ENCODE results near the gene LHX2. TPM values are rescaled to one million over a fixed set of nuclear protein-coding genes. Genes with fewer than 3 reads are reported as not detected.

The LHX2 gene
- polyA plus RNA-seq, 1 experiment: 0.13 TPM

DNA sequence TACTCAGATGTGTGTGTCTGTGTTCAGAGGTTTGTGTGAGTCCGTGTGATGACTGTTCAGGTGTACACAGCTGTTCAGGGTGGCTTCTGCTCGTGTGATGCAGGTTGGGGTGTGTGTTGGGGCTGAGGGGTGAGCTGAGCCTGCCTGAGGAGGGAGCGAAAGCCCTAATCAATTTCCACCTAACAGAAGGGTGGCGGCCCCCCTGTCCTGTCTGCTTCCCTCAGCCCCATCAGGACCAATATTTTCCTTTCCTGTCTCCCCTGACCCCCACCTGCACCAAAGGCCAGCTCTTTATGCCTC, 30.2 kb downstream of the LHX2 start:
- DNase-seq (ENCODE audit: low read depth): no peak
- peaks cover 23% of the 10 kb centered on the region for H3K27me3 ChIP-seq (ENCODE audit: control insufficient read depth, insufficient read depth, low read length)
- TF ChIP-seq, protein P1, sequence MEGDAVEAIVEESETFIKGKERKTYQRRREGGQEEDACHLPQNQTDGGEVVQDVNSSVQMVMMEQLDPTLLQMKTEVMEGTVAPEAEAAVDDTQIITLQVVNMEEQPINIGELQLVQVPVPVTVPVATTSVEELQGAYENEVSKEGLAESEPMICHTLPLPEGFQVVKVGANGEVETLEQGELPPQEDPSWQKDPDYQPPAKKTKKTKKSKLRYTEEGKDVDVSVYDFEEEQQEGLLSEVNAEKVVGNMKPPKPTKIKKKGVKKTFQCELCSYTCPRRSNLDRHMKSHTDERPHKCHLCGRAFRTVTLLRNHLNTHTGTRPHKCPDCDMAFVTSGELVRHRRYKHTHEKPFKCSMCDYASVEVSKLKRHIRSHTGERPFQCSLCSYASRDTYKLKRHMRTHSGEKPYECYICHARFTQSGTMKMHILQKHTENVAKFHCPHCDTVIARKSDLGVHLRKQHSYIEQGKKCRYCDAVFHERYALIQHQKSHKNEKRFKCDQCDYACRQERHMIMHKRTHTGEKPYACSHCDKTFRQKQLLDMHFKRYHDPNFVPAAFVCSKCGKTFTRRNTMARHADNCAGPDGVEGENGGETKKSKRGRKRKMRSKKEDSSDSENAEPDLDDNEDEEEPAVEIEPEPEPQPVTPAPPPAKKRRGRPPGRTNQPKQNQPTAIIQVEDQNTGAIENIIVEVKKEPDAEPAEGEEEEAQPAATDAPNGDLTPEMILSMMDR (IDR thresholded peaks at IDR 0.05; ENCODE audit: insufficient read depth, low read depth, low read length): no peak
- no peaks in the 10 kb centered on the region for H3K36me3 ChIP-seq (ENCODE audit: control insufficient read depth, insufficient read depth, low read length)
- POLR2A ChIA-PET: no interaction called here
- H3K4me3 ChIP-seq (ENCODE audit: low read depth, low read length): no peak overlapping the region
- CTCF ChIA-PET: interaction anchor here (0.6 to 6.9 kb wide), 35 partner anchors 10 to 687 kb away, joined by 3 to 95 read pairs (median 5); partner anchors contain the start of gene LHX2

DNA sequence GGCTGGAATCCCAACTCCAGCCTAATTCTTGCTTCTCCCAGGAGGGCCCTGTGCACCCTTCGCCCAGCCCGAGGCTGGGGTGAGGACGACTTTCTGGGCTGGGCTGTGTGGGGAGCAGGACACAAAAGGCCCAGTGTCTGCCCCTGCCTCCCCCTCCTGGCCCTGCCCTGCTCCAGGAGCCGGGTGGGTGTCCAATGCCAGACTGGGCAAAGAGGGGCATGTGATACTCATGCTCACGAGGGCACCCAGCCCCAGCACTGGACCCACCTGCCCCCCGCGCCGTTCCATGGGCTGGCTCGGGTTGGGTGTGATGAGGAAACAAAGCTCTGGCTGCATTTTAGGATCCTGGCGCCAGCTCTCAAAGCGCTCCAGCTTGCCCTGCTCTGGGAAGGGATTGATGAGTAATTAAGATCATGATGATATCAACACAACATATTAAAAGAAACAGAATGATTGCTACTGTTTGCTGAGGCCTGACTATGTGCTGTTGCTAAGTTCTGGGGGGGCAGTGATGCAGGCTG, 30.7 kb downstream of the LHX2 start:
- TF ChIP-seq, protein P1 (IDR thresholded peaks at IDR 0.05; ENCODE audit: insufficient read depth, low read depth, low read length): no peak
- no peak overlapping the region for H3K4me3 ChIP-seq (ENCODE audit: low read depth, low read length)
- H3K36me3 ChIP-seq (ENCODE audit: control insufficient read depth, insufficient read depth, low read length): no peaks in the 10 kb centered on the region
- ChIA-PET CTCF (interaction anchor here (0.7 to 6.9 kb wide), 9 partner anchors 10 to 688 kb away, joined by 3 to 95 read pairs (median 12); no protein-coding TSS in a partner anchor), POLR2A (no interaction called here)
- DNase-seq (ENCODE audit: low read depth): no peak
- peaks cover 23% of the 10 kb centered on the region for H3K27me3 ChIP-seq (ENCODE audit: control insufficient read depth, insufficient read depth, low read length)

DNA sequence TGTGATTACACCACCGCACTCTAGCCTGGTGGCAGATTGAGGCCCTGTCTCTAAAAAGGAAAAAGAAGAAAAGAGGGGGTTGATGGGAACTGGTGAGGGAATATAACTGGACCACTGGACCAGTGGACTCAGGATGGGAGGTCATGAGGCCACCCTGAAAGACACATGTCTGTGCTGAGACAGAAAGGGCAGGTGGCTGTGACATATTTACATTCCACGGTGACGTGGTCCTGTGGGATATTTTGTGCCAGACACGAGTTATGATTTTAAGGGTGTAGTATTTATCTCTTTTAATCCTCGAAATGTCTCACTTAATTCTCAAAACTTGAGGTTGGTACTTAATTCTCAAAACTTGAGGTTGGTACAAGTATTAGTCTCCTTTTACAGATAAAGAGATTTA, 32.9 kb downstream of the LHX2 start:
- peaks cover 20% of the 10 kb centered on the region for H3K27me3 ChIP-seq (ENCODE audit: control insufficient read depth, insufficient read depth, low read length)
- H3K36me3 ChIP-seq (ENCODE audit: control insufficient read depth, insufficient read depth, low read length): no peaks in the 10 kb centered on the region
- DNase-seq (ENCODE audit: low read depth): no peak
- TF ChIP-seq, protein P1 (IDR thresholded peaks at IDR 0.05; ENCODE audit: insufficient read depth, low read depth, low read length): no peak
- CTCF ChIA-PET: interaction anchor here (2.1 to 6.9 kb wide), 2 partner anchors 14 to 500 kb away, joined by 4 to 95 read pairs; no protein-coding TSS in a partner anchor
- no peak overlapping the region for H3K4me3 ChIP-seq (ENCODE audit: low read depth, low read length)
- POLR2A ChIA-PET: no interaction called here

DNA sequence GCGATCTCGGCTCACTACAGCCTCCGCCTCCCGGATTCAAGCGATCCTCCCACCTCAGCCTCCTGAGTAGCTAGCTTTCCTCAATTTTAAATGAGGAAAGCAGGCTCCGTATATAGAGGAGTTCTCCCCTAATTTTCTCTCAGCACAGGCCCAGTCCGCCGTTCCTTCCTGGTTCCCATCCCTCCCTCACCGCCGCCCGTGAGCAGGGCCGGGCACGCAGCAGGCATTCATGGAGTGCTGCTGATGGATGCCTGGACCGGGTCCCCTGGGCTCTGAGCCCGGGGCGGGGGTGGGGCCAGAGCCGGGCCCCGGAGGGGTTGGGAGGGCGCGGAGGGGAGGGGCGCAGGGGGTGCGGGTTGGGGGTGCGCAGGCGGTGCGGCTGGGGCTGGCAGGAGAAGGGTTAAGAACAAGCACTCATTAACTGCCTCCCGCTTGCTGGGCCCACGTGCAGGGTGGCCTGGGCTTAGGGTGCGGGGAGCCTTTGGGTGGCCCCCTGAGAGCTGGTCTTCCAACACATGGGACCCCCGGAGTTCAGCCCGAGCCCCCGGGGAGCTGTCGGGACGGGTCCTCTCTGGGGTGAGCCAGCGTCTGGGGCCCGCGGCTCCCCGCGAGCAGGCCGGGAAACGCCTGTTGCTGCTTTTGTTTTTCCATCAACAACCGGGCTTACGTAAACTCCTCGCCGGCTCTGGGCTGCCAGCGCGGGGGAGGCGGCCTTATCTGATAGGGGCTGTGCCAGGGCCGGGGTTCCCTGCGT, 33.7 kb downstream of the LHX2 start:
- peaks cover 17% of the 10 kb centered on the region for H3K27me3 ChIP-seq (ENCODE audit: control insufficient read depth, insufficient read depth, low read length)
- POLR2A ChIA-PET: interaction anchor here (0.7 kb wide), 1 partner anchor 321 kb away, joined by 9 read pairs; no protein-coding TSS in a partner anchor

DNA sequence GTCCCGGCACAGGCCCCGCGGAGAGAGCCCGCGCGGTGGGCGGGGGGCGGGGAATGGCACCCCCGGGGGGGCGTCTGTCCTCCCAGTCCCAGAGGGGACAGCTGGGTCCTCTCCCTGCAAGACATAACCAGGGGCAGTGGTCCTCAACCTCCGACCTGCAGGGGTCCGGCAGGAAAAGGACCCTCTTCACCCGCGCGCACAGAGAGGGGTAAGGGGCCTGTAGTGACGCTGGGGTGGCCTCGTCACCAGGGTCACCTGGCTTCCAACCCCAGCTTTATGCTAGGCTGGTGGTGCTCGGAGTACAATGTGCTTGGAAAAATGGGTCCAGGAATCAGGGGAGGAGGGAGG, 34.2 kb downstream of the LHX2 start:
- H3K27me3 ChIP-seq (ENCODE audit: control insufficient read depth, insufficient read depth, low read length): peaks cover 19% of the 10 kb centered on the region
- no peaks in the 10 kb centered on the region for H3K36me3 ChIP-seq (ENCODE audit: control insufficient read depth, insufficient read depth, low read length)

More for the DNA sequence above, 33.7 kb downstream of the LHX2 start:
- Histone ChIP-seq H3K4me3 (ENCODE audit: low read depth, low read length) (peak overlapping the region; percentile 31), H3K36me3 (ENCODE audit: control insufficient read depth, insufficient read depth, low read length) (no peaks in the 10 kb centered on the region)
- TF ChIP-seq, protein P1 (IDR thresholded peaks at IDR 0.05; ENCODE audit: insufficient read depth, low read depth, low read length): no peak
- DNase-seq (ENCODE audit: low read depth): no peak
- CTCF ChIA-PET: interaction anchor here (2.1 kb wide), 1 partner anchor 14 kb away, joined by 4 read pairs; no protein-coding TSS in a partner anchor

More for the DNA sequence above, 34.2 kb downstream of the LHX2 start:
- POLR2A ChIA-PET: interaction anchor here (0.7 kb wide), 1 partner anchor 322 kb away, joined by 9 read pairs; no protein-coding TSS in a partner anchor
- H3K4me3 ChIP-seq (ENCODE audit: low read depth, low read length): peak overlapping the region; percentile 31; the same call in 1 of the 2 replicates
- TF ChIP-seq, protein P1 (IDR thresholded peaks at IDR 0.05; ENCODE audit: insufficient read depth, low read depth, low read length): no peak
- no peak for DNase-seq (ENCODE audit: low read depth)
- CTCF ChIA-PET: interaction anchor here (2.1 kb wide), 1 partner anchor 13 kb away, joined by 4 read pairs; no protein-coding TSS in a partner anchor
